ENCODE results near the gene NDUFAF5. TPM values are rescaled to one million over a fixed set of nuclear protein-coding genes. Genes with fewer than 3 reads are reported as not detected.

Gene NDUFAF5
- total RNA-seq, 1 experiment from 2014 or later: 31.8 TPM

DNA sequence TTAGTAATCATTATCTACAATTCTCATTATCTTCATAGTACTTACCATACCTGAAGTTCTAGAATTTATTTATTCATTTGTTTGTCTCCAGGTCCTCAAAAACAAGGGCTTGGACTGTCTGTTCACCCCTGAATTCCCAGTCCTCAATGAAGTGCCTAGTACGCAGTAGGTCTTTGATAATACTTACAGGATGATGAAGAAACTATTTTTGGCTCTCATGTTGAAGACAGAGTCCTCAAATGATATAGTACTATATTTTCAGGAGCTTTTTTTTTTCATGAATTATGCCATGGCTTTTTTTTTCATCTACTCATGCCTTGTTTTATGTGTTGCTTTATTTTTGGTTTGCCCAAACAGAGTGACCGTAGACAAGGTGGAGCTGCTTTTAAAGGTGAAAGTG is 66.5 kb downstream of the NDUFAF5 start (continued):
- TF ChIP-seq, protein P1, sequence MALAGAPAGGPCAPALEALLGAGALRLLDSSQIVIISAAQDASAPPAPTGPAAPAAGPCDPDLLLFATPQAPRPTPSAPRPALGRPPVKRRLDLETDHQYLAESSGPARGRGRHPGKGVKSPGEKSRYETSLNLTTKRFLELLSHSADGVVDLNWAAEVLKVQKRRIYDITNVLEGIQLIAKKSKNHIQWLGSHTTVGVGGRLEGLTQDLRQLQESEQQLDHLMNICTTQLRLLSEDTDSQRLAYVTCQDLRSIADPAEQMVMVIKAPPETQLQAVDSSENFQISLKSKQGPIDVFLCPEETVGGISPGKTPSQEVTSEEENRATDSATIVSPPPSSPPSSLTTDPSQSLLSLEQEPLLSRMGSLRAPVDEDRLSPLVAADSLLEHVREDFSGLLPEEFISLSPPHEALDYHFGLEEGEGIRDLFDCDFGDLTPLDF (CRISPR knock-in tag; IDR thresholded peaks at IDR 0.05): no peak
- no peak for TF ChIP-seq ZNF396 (CRISPR knock-in tag; IDR thresholded peaks at IDR 0.05; ENCODE audit: borderline replicate concordance)

DNA sequence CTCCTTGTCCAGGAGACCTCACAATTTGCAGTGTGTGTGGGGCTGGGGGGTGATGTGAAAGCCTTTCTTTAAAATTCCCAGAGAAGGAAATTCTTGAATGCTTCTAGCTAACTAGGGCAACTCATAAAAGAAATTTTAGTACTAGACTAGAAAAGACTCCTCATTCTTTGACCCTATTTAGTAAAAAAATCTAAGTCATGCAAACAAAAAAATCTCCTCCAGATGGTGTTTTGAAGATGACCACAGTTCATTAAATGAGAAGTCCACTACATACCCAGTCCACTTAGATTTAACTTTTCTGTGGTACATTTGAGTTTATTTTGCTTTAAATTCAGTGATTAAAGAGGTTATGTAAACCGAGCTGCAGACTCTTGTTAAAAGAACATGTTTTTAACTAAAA is 67.5 kb downstream of the NDUFAF5 start:
- ATAC-seq: no peak
- POLR2A ChIA-PET: no interaction called here
- Mint-ChIP-seq H3K4me1 (no peaks in the 10 kb centered on the region), H3K27ac (no peak overlapping the region), H3K4me3 (no peak overlapping the region), H3K36me3 (no peaks in the 10 kb centered on the region), H3K27me3 (ENCODE audit: low read depth) (peaks cover 4% of the 10 kb centered on the region; the same call in 1 of the 2 replicates), H3K9me3 (peaks cover 3% of the 10 kb centered on the region; the same call in 1 of the 2 replicates)
- TF ChIP-seq SMAD3 (CRISPR knock-in tag; IDR thresholded peaks at IDR 0.05; ENCODE audit: borderline replicate concordance) (no peak), JAZF1 (CRISPR knock-in tag; IDR thresholded peaks at IDR 0.05) (no peak), ATF1 (CRISPR knock-in tag; IDR thresholded peaks at IDR 0.05) (no peak), GABPB1 (CRISPR knock-in tag; IDR thresholded peaks at IDR 0.05) (no peak), ZNF138 (CRISPR knock-in tag; conservative IDR thresholded peaks at IDR 0.05) (no peak), ZNF263 (CRISPR knock-in tag; IDR thresholded peaks at IDR 0.05; ENCODE audit: low read depth) (no peak)
- TF ChIP-seq, protein P2, sequence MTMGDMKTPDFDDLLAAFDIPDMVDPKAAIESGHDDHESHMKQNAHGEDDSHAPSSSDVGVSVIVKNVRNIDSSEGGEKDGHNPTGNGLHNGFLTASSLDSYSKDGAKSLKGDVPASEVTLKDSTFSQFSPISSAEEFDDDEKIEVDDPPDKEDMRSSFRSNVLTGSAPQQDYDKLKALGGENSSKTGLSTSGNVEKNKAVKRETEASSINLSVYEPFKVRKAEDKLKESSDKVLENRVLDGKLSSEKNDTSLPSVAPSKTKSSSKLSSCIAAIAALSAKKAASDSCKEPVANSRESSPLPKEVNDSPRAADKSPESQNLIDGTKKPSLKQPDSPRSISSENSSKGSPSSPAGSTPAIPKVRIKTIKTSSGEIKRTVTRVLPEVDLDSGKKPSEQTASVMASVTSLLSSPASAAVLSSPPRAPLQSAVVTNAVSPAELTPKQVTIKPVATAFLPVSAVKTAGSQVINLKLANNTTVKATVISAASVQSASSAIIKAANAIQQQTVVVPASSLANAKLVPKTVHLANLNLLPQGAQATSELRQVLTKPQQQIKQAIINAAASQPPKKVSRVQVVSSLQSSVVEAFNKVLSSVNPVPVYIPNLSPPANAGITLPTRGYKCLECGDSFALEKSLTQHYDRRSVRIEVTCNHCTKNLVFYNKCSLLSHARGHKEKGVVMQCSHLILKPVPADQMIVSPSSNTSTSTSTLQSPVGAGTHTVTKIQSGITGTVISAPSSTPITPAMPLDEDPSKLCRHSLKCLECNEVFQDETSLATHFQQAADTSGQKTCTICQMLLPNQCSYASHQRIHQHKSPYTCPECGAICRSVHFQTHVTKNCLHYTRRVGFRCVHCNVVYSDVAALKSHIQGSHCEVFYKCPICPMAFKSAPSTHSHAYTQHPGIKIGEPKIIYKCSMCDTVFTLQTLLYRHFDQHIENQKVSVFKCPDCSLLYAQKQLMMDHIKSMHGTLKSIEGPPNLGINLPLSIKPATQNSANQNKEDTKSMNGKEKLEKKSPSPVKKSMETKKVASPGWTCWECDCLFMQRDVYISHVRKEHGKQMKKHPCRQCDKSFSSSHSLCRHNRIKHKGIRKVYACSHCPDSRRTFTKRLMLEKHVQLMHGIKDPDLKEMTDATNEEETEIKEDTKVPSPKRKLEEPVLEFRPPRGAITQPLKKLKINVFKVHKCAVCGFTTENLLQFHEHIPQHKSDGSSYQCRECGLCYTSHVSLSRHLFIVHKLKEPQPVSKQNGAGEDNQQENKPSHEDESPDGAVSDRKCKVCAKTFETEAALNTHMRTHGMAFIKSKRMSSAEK (CRISPR knock-in tag; IDR thresholded peaks at IDR 0.05; ENCODE audit: borderline replicate concordance): no peak
- TF ChIP-seq, protein P3, sequence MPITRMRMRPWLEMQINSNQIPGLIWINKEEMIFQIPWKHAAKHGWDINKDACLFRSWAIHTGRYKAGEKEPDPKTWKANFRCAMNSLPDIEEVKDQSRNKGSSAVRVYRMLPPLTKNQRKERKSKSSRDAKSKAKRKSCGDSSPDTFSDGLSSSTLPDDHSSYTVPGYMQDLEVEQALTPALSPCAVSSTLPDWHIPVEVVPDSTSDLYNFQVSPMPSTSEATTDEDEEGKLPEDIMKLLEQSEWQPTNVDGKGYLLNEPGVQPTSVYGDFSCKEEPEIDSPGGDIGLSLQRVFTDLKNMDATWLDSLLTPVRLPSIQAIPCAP (CRISPR knock-in tag; IDR thresholded peaks at IDR 0.05): no peak
- TF ChIP-seq, protein P4, sequence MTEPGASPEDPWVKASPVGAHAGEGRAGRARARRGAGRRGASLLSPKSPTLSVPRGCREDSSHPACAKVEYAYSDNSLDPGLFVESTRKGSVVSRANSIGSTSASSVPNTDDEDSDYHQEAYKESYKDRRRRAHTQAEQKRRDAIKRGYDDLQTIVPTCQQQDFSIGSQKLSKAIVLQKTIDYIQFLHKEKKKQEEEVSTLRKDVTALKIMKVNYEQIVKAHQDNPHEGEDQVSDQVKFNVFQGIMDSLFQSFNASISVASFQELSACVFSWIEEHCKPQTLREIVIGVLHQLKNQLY (CRISPR knock-in tag; IDR thresholded peaks at IDR 0.05): no peak
- TF ChIP-seq, protein P5, sequence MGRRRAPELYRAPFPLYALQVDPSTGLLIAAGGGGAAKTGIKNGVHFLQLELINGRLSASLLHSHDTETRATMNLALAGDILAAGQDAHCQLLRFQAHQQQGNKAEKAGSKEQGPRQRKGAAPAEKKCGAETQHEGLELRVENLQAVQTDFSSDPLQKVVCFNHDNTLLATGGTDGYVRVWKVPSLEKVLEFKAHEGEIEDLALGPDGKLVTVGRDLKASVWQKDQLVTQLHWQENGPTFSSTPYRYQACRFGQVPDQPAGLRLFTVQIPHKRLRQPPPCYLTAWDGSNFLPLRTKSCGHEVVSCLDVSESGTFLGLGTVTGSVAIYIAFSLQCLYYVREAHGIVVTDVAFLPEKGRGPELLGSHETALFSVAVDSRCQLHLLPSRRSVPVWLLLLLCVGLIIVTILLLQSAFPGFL (CRISPR knock-in tag; IDR thresholded peaks at IDR 0.05; ENCODE audit: borderline replicate concordance): no peak
- TF ChIP-seq, protein P6, sequence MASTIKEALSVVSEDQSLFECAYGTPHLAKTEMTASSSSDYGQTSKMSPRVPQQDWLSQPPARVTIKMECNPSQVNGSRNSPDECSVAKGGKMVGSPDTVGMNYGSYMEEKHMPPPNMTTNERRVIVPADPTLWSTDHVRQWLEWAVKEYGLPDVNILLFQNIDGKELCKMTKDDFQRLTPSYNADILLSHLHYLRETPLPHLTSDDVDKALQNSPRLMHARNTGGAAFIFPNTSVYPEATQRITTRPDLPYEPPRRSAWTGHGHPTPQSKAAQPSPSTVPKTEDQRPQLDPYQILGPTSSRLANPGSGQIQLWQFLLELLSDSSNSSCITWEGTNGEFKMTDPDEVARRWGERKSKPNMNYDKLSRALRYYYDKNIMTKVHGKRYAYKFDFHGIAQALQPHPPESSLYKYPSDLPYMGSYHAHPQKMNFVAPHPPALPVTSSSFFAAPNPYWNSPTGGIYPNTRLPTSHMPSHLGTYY (CRISPR knock-in tag; IDR thresholded peaks at IDR 0.05): no peak
- TF ChIP-seq, protein P7, sequence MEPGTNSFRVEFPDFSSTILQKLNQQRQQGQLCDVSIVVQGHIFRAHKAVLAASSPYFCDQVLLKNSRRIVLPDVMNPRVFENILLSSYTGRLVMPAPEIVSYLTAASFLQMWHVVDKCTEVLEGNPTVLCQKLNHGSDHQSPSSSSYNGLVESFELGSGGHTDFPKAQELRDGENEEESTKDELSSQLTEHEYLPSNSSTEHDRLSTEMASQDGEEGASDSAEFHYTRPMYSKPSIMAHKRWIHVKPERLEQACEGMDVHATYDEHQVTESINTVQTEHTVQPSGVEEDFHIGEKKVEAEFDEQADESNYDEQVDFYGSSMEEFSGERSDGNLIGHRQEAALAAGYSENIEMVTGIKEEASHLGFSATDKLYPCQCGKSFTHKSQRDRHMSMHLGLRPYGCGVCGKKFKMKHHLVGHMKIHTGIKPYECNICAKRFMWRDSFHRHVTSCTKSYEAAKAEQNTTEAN (CRISPR knock-in tag; IDR thresholded peaks at IDR 0.05): no peak
- TF ChIP-seq, protein P8, sequence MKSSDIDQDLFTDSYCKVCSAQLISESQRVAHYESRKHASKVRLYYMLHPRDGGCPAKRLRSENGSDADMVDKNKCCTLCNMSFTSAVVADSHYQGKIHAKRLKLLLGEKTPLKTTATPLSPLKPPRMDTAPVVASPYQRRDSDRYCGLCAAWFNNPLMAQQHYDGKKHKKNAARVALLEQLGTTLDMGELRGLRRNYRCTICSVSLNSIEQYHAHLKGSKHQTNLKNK (CRISPR knock-in tag; IDR thresholded peaks at IDR 0.05): no peak
- TF ChIP-seq, protein P9, sequence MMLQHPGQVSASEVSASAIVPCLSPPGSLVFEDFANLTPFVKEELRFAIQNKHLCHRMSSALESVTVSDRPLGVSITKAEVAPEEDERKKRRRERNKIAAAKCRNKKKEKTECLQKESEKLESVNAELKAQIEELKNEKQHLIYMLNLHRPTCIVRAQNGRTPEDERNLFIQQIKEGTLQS (CRISPR knock-in tag; conservative IDR thresholded peaks at IDR 0.05): no peak
- no peak for DNase-seq (ENCODE audit: low spot score)
- CTCF ChIA-PET: no interaction called here
